HFF-Myc (cell line): Measurements from ENCODE around the gene NLRP3.

ENCODE experiments used
- DNase-seq: peaks from one replicate; pipeline ENCODE4 v3.0.0-alpha.2; 2011; ENCODE audit warnings: low read depth; ENCODE audit errors: extremely low read depth
- H3K4me3 ChIP-seq: replicated peaks from 2 replicates; pipeline ENCODE4 v1.5.1; 2011; ENCODE audit warnings: low read depth, mild to moderate bottlenecking, control low read depth, low read length
- CTCF ChIP-seq: IDR thresholded peaks from 2 replicates; pipeline ENCODE4 v1.5.1; 2012; ENCODE audit warnings: mild to moderate bottlenecking, low read depth, low read length, control low read depth; ENCODE audit errors: missing control alignments

Gene NLRP3

GRCh38 chr1:247385283-247385682, 30.7 kb upstream of the NLRP3 start:
- no peak for DNase-seq
- H3K4me3 ChIP-seq = no peak overlapping the region
- no peak for TF ChIP-seq CTCF

- no peak overlapping the region for H3K4me3 ChIP-seq
- DNase-seq = no peak
- no peak for TF ChIP-seq CTCF
These were observed 29.8 kb upstream of the NLRP3 start for GRCh38 chr1:247386217-247386616.

- no peak for TF ChIP-seq CTCF
- DNase-seq = no peak
- no peak overlapping the region for H3K4me3 ChIP-seq
These were observed 29.3 kb upstream of the NLRP3 start for GRCh38 chr1:247386687-247387086.

GRCh38 chr1:247387096-247387495, 28.9 kb upstream of the NLRP3 start:
- no peak for DNase-seq
- H3K4me3 ChIP-seq = no peak overlapping the region
- no peak for TF ChIP-seq CTCF

- H3K4me3 ChIP-seq = no peak overlapping the region
- TF ChIP-seq CTCF = no peak
- no peak for DNase-seq
These were observed 28.4 kb upstream of the NLRP3 start for GRCh38 chr1:247387565-247387964.

- peak; percentile 90 for TF ChIP-seq CTCF
- DNase-seq = no peak
These were observed 25.7 kb upstream of the NLRP3 start for GRCh38 chr1:247390116-247390791.

GRCh38 chr1:247390996-247391395, 25.0 kb upstream of the NLRP3 start:
- TF ChIP-seq CTCF = no peak
- DNase-seq = no peak
- no peak overlapping the region for H3K4me3 ChIP-seq

More at GRCh38 chr1:247390116-247390791, 25.7 kb upstream of the NLRP3 start:
- H3K4me3 ChIP-seq = no peak overlapping the region
